ENCODE data around the gene ADAMTSL2.
A peak's percentile ranks its signal among the peaks of the same experiment; 100 is the strongest.

Gene ADAMTSL2

DNA sequence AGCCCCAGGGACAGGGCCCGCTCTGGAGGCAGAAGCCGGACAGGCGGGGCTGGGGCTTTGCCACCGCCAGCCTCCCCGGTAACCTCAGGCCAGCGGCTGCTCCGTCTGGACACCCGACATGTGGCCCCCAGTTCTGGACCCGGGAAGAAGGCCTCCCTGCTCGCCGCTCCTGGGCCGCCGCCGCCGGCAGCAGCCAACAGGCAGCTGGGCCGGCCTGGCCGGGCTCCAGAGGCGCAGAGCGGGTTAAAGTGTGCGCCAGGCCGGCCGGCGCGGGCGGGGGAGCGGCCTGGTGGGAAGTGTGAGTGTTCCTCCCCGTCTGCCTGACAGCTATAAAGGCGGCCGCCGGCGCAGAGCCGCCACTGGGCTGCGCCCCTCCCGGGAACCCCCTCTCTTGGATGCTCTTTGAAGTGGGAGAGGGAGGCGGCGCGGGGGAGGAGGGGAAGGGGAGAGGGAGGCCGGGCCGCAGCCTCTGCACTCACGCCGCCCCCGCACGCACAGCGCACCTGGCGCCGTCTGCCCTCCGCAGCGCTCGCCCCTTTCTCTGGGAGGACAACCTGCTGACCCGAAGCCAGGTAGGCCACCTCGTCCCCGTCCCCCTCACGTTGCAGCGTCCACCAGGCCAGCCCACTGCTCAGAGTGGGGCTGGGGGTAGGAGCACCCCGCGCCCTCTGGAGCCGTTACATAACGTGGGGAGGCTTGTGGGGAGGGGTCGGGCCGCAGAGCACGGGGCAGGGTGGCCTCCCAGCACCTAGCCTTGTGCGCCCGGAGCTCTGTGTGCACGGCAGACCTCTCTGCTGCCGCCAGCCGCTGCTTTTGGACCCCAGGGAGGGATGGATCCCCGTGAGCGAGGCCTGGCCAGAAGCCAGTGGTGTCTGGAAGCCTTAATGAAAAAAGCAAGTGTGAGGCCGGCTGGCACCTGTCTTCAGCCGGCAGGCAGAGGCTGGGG, at the start of gene ADAMTSL2:
TSS of gene ADAMTSL2 (plus strand) at position 359 of the 946 bp plus-strand sequence. CDS start 2,009 bp downstream, outside the sequence.
- no peaks in the 10 kb centered on the region for H3K9me3 ChIP-seq (ENCODE audit: insufficient read depth, low read depth, low read length)
- H3K4me3 ChIP-seq (ENCODE audit: low read length), result peak within 1 kb of the TSS; percentile 60; the same call in 1 of the 2 replicates
- no peaks in the 10 kb centered on the region for H3K36me3 ChIP-seq (ENCODE audit: insufficient read depth, low read depth, low read length)
- H3K27ac ChIP-seq (ENCODE audit: low read length), result no peak within 1 kb of the TSS
- H3K27me3 ChIP-seq (ENCODE audit: insufficient read depth, low read length), result peaks cover 31% of the 10 kb centered on the region
- no peak within 1 kb of the TSS; the same call in 1 of the 2 replicates for H3K9ac ChIP-seq (ENCODE audit: low read depth, low read length)
- peaks cover 6% of the 10 kb centered on the region; the same call in 1 of the 2 replicates for H3K4me1 ChIP-seq (ENCODE audit: insufficient read depth, low read length)

DNA sequence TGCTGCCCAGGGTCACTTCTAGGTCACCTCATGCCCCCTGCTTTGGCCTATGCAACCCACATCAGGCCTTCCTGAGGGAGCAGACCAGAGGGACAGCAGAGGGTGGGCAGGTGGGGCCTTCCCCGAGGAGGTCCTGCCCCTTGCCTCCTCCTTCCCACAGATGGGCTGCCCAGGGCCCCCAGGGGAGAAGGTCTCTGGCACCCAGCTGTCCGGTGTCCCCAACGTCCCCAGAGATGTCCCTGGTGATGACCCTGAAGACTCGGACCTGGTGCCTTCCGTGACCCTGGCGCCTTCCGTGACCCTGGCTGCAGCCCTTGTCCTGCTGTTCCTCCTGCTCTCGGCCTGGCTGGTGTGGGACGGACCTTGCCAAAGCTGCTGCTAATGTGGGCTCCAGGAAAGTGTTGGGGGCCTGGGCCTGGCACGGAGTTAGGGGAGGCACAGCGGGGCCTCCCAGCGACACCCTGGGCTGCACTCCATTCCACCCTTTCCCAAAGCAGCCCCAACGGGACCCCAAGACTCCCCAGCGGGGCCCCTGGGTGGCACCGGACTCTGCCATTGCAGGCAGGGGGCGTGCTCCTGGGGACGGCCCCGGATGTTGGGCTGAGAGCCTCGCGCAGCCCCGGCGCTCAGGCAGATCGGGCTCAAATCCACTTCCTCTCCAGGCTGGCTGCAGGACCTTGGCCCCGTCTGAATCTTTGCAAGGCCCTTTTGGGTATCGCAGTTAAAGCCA, 48.8 kb upstream of the ADAMTSL2 start:
- H3K4me1 ChIP-seq (ENCODE audit: insufficient read depth, low read length), result no peaks in the 10 kb centered on the region
- H3K9me3 ChIP-seq (ENCODE audit: insufficient read depth, low read depth, low read length), result no peaks in the 10 kb centered on the region
- H3K36me3 ChIP-seq (ENCODE audit: insufficient read depth, low read depth, low read length), result no peaks in the 10 kb centered on the region
- H3K4me3 ChIP-seq (ENCODE audit: low read length), result no peak overlapping the region
- H3K27ac ChIP-seq (ENCODE audit: low read length), result no peak overlapping the region
- H3K9ac ChIP-seq (ENCODE audit: low read depth, low read length), result no peak overlapping the region
- no peaks in the 10 kb centered on the region for H3K27me3 ChIP-seq (ENCODE audit: insufficient read depth, low read length)

DNA sequence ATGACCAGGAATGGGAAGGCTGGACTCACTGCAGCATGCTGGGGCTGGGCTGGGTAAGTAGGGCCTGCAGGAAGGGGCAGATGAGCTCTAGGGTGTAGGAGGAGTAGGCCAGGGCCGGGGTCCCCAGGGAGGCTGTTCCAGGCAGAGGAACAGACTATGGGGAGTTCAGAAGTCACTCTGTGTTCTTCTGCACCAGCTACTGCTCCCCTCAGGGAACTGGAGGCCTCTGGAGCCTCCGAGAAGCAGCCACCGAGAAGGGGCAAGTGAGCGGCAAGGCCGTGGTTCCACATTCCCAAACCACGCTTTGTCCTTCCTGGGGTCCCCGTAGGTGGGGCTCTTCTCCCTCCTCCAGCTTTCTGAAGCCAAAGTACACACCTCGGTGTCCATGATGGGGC, 47.2 kb upstream of the ADAMTSL2 start:
- H3K27ac ChIP-seq (ENCODE audit: low read length), result no peak overlapping the region
- no peak overlapping the region for H3K4me3 ChIP-seq (ENCODE audit: low read length)
- no peaks in the 10 kb centered on the region for H3K4me1 ChIP-seq (ENCODE audit: insufficient read depth, low read length)
- no peaks in the 10 kb centered on the region for H3K9me3 ChIP-seq (ENCODE audit: insufficient read depth, low read depth, low read length)
- H3K27me3 ChIP-seq (ENCODE audit: insufficient read depth, low read length), result no peaks in the 10 kb centered on the region
- no peak overlapping the region for H3K9ac ChIP-seq (ENCODE audit: low read depth, low read length)
- H3K36me3 ChIP-seq (ENCODE audit: insufficient read depth, low read depth, low read length), result no peaks in the 10 kb centered on the region

DNA sequence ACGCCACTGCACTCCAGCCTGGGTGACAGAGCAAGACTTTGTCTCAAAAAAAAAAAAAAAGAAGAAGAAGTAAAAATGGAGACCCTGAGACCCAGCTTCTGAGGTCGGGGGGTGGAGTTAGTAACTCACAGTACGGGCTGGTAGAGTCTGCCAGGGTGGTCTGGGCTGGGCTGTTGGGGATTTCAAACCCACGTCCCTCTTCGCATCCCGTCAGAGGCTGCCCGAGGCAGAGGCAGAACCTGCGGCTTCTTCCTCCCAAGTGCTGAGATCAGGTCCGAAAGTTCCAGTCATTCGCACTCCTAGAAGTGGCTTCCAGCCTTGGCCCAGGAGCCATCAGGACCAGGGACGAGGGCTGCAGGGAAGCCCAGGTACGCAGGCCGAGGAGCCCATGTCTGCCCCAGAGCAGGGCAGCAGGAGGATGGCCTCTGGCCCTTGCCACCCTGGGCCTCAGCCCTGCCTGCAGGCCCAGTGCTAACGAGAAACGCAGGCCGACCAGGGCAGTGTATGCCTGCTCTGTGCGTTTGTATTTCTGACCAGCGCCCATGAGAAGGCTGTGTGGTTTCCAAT, 45.7 kb upstream of the ADAMTSL2 start:
- Histone ChIP-seq H3K9me3 (ENCODE audit: insufficient read depth, low read depth, low read length) (no peaks in the 10 kb centered on the region), H3K4me3 (ENCODE audit: low read length) (no peak overlapping the region), H3K27me3 (ENCODE audit: insufficient read depth, low read length) (no peaks in the 10 kb centered on the region), H3K27ac (ENCODE audit: low read length) (no peak overlapping the region), H3K9ac (ENCODE audit: low read depth, low read length) (no peak overlapping the region), H3K36me3 (ENCODE audit: insufficient read depth, low read depth, low read length) (no peaks in the 10 kb centered on the region), H3K4me1 (ENCODE audit: insufficient read depth, low read length) (no peaks in the 10 kb centered on the region)

DNA sequence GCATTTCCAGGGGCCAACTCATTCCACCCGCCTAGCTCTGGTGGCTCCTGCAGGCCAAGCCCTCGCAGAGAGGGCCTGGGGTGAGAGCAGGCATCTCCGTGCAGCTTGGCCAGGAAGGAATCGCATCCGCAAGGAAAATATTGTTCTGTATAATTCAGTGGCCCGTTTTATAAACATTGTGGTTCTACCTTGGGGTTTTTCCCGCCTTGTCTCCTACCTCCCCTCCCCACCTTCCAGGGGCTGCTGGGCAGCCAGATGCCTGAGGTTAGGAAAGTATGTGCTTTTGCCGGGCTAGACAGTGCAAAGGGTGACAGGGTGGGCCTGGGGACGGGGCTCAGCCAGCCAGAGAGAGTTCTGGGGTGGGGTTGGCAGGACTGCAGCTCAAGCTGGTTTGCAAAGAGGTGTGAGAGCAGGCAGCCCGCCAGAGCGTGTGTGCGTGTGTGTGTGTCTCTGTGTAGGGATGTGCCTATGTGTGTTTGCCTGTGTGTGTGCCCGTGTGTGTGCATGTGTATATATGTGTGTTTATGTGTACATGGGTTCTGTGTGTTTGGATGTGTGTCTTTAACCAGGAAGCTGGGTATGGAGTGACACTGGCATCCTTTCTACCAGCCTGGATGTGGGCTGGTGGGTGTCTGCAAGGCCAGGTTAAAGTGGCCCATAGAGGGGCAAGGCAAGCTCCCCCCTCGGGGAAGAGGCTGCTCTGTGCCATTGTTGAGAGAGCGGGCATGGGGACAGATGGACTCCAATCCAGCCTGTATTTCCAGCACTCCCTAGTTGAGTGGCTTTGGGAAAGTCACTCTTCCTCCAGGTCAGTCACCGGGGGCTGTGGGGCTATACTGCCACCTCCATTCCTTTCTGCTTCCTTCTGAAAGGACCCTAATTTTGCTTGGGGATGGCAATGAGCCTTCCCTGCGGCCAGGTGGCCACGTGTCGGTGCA, 45.0 kb upstream of the ADAMTSL2 start:
- Histone ChIP-seq H3K9ac (ENCODE audit: low read depth, low read length) (no peak overlapping the region), H3K4me3 (ENCODE audit: low read length) (no peak overlapping the region), H3K36me3 (ENCODE audit: insufficient read depth, low read depth, low read length) (no peaks in the 10 kb centered on the region), H3K27ac (ENCODE audit: low read length) (no peak overlapping the region), H3K4me1 (ENCODE audit: insufficient read depth, low read length) (no peaks in the 10 kb centered on the region), H3K27me3 (ENCODE audit: insufficient read depth, low read length) (no peaks in the 10 kb centered on the region), H3K9me3 (ENCODE audit: insufficient read depth, low read depth, low read length) (no peaks in the 10 kb centered on the region)

DNA sequence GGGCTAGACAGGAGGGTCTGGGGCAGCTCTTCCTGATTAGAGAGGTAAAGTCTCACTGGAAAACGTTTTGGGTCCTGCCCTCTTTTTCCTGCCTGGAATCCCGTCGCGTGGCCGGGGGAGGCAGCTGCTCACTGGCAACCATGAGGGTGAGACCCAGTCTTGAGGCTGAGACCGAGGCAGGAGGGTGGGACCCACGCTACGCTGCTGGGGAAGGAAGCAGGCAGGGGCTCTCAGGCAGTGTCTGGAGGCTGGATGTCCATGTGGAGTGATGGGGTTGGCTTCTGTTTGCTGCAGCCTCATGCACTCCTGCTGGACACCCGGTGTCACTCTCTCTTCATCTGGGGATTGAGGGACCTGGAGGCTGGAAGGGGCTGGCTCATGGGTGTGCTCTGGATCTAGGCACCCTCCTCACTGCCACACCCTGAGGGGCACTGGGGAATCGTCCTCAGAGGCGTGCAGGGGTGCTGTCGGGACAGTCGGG, 44.3 kb upstream of the ADAMTSL2 start:
- H3K27me3 ChIP-seq (ENCODE audit: insufficient read depth, low read length), result no peaks in the 10 kb centered on the region
- H3K27ac ChIP-seq (ENCODE audit: low read length), result no peak overlapping the region
- no peaks in the 10 kb centered on the region for H3K9me3 ChIP-seq (ENCODE audit: insufficient read depth, low read depth, low read length)
- no peaks in the 10 kb centered on the region for H3K36me3 ChIP-seq (ENCODE audit: insufficient read depth, low read depth, low read length)
- H3K4me3 ChIP-seq (ENCODE audit: low read length), result no peak overlapping the region
- no peaks in the 10 kb centered on the region for H3K4me1 ChIP-seq (ENCODE audit: insufficient read depth, low read length)
- no peak overlapping the region for H3K9ac ChIP-seq (ENCODE audit: low read depth, low read length)

DNA sequence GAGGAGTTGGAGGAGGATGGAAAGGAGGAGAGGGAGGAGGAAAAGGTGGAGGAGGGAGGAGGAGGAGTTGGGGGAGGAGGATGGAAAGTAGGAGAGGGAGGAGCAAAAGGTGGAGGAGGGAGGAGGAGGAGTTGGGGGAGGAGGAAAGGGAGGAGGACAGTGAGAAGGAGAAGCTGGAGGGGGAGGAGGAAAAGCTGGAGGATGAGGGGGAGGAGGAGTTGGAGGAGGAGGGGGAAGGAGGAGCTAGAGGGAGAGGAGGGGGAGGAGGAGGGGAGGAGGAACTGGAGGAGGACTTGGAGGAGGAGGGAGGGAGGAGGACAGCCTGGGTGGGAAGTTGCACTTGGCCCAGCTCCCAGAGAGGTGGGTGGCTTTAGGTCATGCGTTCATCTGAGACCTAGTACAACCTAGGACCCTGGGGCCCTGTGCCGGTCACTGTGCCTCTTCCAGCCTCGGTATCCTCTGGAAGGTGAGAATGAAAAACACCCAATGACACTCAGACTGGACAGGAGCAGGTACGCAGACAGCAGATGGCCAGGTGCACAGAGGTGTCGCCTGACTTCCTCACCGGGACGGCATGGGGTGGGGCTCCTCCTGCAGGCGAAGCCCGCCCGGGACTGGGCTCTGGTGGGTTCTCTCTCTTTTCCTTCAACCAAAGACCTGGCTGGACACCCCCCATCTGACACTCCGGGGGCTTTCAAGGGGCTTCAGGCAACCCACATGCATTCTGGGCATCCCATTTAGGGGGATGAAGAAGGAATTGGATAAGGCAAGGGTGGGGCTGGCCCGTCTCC, 43.4 kb upstream of the ADAMTSL2 start:
- Histone ChIP-seq H3K27me3 (ENCODE audit: insufficient read depth, low read length) (no peaks in the 10 kb centered on the region), H3K4me3 (ENCODE audit: low read length) (no peak overlapping the region), H3K4me1 (ENCODE audit: insufficient read depth, low read length) (no peaks in the 10 kb centered on the region), H3K9ac (ENCODE audit: low read depth, low read length) (no peak overlapping the region), H3K36me3 (ENCODE audit: insufficient read depth, low read depth, low read length) (no peaks in the 10 kb centered on the region), H3K9me3 (ENCODE audit: insufficient read depth, low read depth, low read length) (no peaks in the 10 kb centered on the region), H3K27ac (ENCODE audit: low read length) (no peak overlapping the region)

DNA sequence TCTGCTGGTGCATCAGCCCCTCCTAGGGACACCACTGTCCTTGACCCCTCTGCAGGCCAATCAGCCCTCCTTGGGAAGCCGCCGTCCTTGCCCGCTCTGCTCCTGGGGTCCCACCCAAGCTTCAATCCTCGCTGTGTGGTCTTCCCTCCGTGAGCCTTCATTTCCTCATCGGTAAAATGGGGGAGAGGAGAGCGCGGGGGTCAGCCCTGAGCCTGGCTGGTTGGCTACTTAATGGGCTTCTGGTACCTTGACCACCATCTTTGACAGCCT, 42.9 kb upstream of the ADAMTSL2 start:
- Histone ChIP-seq H3K4me1 (ENCODE audit: insufficient read depth, low read length) (no peaks in the 10 kb centered on the region), H3K9me3 (ENCODE audit: insufficient read depth, low read depth, low read length) (no peaks in the 10 kb centered on the region), H3K27me3 (ENCODE audit: insufficient read depth, low read length) (no peaks in the 10 kb centered on the region), H3K36me3 (ENCODE audit: insufficient read depth, low read depth, low read length) (no peaks in the 10 kb centered on the region), H3K27ac (ENCODE audit: low read length) (no peak overlapping the region), H3K9ac (ENCODE audit: low read depth, low read length) (no peak overlapping the region), H3K4me3 (ENCODE audit: low read length) (no peak overlapping the region)

DNA sequence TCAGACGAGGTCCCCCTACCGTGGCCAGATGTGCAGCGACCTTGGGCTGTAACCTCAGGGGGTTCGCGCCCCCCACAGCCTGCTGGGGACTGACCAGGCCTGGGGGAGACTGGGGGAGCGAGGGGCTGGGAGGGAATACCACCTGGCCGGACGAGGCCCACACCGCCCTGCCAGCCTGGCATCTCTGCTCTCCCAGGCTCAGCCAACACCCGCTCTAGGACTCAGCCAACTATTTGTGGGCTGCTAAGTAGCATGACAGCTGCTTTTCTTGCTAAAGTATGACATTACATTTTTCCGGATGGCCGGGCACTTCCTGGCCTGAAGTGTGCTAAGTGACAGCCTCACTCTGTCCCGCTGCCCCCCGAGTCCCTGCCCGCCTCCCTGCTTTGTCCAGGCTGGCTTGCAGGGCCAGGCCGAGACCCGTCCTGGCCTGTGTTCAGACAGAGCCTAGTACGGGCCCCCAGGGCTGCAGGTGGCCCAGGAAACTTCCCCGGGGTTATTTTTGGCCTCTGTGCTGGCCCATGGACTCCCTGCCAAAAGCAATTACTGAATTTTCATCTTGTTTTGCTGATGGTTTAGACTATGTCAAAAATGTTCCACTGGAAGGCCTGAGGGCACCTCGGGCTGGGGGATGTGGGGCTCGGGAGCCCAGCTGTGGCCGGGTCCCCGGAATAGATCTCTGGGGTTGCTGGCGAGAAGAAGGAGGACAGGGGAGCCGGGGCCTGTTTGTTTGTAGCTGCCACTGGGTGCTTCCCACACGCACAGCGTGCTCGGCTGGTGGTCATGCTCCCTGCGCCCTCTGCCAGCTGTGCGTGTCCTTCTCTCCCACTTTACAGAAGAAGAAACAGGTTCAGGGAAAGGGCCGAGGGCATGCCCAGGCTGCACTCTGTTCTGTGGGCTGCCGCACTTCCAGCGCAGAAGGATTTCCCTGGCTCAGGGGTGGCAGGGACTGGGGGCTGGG, 42.2 kb upstream of the ADAMTSL2 start:
- H3K9ac ChIP-seq (ENCODE audit: low read depth, low read length), result no peak overlapping the region

DNA sequence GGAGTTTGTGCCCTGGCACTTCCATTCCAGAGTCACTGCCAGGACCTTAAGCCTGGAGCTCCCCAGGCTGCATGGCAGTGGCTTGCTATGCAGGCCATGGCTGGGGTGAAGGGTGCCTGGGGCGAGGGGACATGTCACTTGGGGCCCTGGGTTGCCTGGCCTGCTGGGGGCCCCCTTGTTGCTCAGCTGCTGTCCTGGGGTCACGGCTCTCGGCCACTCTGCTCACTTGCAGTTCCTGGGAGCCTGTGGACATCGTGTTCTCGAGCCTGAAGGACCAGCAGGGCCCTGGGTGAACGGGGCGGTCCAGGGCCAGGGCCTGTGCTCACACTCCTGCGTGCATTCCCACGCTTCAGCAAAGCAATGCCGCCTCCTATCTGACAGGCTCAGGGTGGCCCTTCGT, 41.1 kb upstream of the ADAMTSL2 start:
- H3K27me3 ChIP-seq (ENCODE audit: insufficient read depth, low read length), result no peaks in the 10 kb centered on the region
- H3K27ac ChIP-seq (ENCODE audit: low read length), result no peak overlapping the region
- no peak overlapping the region for H3K9ac ChIP-seq (ENCODE audit: low read depth, low read length)
- H3K4me3 ChIP-seq (ENCODE audit: low read length), result no peak overlapping the region
- no peaks in the 10 kb centered on the region for H3K36me3 ChIP-seq (ENCODE audit: insufficient read depth, low read depth, low read length)
- no peaks in the 10 kb centered on the region for H3K4me1 ChIP-seq (ENCODE audit: insufficient read depth, low read length)
- no peaks in the 10 kb centered on the region for H3K9me3 ChIP-seq (ENCODE audit: insufficient read depth, low read depth, low read length)

More for the DNA sequence above, 42.2 kb upstream of the ADAMTSL2 start:
- Histone ChIP-seq H3K4me1 (ENCODE audit: insufficient read depth, low read length) (no peaks in the 10 kb centered on the region), H3K27ac (ENCODE audit: low read length) (no peak overlapping the region), H3K36me3 (ENCODE audit: insufficient read depth, low read depth, low read length) (no peaks in the 10 kb centered on the region), H3K9me3 (ENCODE audit: insufficient read depth, low read depth, low read length) (no peaks in the 10 kb centered on the region), H3K4me3 (ENCODE audit: low read length) (no peak overlapping the region), H3K27me3 (ENCODE audit: insufficient read depth, low read length) (no peaks in the 10 kb centered on the region)

Measured in iPS-20b (cell line).